GM19324 (cell line): ENCODE data around the gene NALCN.

ENCODE experiments used
- ATAC-seq: cut with Tn5 transposase; IDR thresholded peaks from one replicate; pipeline ENCODE4 v1.9.1; 2021; ENCODE audit warnings: mild to moderate bottlenecking, moderate library complexity; ENCODE audit not compliant: unreplicated experiment, low FRiP score

NALCN gene

GRCh38 chr13:101217086-101217485 lies 199.2 kb downstream of the NALCN start:
- ATAC-seq, result no peak

GRCh38 chr13:101211261-101211660 lies 205.0 kb downstream of the NALCN start:
- no peak for ATAC-seq

DNA sequence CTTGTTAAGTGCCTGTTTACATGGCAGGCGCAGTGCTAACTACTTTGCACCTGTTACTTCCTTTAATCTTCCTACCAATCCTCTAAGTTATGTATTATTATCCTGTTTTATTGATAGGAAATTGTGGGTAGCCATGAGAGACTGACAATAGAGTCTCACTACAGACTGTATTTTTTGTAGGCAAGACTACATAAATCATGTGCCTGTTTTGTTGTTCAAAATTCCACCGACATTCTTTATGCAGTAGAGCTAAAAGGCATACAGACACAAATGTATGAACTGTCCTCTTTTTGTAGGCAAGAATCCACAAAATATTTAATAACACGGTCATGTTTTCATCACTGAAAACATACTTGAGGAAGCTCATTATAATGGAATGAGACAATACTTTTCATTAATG lies 205.5 kb downstream of the NALCN start:
- no peak for ATAC-seq

DNA sequence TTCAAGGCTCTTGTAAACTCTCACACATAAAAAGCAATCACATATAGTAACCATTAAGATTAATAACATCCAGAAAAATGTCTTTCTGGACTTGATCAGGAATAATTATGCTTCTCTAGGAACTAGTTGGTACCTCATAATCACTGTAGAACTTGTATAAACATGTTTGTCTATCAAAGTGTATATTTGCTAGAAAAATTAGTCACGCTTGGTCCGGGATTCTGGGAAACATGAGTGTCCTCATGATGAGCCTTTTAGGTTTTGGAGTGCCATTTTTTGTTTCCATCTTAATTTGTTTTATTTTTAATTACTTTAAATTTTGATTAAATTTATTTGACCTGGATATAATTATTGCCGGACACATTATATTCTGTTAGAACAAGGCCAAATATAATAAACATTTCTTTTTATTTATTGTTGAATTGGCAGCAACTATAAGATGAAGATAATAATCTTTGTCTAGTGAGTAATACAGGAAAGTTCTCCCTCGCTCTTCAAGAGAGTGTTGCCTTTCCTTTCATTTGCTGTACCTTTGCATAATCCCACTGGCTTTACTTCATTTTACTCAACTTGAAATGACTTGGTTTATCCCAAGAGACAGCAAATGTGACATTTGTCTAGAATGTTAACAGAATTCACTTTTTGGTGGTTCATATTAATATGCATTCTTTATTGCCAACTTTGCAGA lies 207.0 kb downstream of the NALCN start:
- ATAC-seq, result no peak

GRCh38 chr13:101205408-101205807 lies 210.9 kb downstream of the NALCN start:
- no peak for ATAC-seq

DNA sequence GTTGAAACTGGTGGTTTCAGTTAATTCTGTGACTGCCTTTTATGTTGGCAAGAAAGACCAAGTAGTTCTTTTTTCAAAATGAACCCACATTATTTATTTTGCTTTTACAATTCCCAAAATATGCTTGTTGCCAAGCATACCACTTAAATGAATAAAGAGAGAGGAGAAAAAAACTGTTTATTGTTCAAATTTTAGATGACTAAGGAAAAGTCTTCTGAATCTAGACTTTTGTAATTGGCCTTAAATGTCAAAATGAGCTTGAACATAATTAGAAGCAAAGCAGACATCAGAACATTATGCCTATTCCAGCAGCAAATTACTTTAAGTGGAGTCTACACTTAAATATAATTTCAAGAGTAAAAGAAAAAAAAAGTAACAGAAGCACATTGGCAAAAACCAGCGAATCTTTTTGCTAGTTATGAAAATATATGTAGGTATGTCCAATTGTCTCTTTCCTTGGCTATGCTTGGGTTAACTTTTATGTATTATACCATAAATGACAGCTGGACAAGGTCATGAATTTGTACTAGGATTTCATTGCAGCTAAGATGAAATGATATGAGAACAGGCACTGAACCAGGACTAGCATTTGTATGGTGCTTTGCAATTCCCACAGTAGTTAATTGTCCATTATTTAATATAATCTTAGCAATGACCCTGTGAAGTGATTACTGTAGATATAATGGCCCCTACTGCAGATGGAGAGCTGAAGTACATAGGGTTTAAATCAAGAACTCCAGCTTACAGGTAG lies 211.9 kb downstream of the NALCN start:
- ATAC-seq, result no peak

DNA sequence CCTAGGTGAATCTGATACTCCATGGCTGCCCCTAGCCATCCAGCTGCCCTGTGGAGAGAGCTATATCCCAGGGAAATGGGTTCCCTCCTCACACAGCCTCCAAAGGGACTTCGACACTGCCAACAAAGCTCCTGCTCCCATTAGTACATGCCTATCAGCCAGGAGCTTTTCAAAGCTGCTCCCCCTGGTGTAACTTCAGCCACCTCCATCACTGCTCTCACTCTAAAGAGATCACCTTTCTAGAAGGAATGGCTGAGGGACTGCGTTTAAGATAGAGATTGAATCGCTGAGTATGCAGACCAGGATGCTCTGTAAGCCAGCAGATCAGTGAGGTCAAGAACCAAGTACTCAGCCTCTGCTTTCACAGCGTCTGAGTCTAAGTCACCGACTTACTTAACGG lies 213.7 kb downstream of the NALCN start:
- no peak for ATAC-seq

- no peak for ATAC-seq
Observed at GRCh38 chr13:101190976-101191375, 225.3 kb downstream of the NALCN start.

DNA sequence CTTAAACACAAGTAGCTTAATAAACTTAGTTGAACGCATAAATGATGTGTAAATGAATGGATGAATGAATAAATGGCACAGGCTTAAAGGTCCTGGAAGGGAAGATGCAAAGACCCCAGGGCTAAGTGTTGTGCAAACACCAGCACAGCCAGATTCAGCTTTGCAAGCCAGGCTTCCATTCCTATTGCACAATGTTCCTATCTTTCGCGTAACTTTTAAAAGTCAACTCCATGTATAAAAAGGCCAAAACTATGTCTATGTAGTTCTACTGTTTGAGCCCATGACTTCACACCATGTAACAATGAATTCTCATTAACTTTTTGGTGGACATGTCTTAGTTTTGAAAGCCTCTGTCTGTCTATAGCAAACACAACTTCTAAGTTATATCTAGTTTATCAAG lies 226.0 kb downstream of the NALCN start:
- no peak for ATAC-seq

DNA sequence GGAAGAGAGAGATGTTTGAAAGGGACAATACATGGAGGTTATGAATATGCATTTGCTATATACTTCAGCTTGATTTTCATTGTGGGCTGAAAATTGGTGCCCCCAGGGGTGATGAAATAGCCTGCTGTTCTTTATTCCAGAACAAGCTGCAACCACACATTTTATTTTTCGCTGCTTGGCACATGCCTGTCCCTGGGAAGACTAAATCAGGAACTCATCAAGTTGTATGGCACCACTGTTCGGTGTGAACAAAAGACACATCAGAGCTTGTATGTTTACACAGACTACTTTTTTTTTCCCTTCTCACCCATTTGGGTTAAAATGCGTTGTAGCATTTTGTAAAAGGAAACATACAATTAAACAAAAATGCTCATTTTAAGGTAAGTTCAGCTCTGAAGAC lies 230.7 kb downstream of the NALCN start:
- no peak for ATAC-seq

DNA sequence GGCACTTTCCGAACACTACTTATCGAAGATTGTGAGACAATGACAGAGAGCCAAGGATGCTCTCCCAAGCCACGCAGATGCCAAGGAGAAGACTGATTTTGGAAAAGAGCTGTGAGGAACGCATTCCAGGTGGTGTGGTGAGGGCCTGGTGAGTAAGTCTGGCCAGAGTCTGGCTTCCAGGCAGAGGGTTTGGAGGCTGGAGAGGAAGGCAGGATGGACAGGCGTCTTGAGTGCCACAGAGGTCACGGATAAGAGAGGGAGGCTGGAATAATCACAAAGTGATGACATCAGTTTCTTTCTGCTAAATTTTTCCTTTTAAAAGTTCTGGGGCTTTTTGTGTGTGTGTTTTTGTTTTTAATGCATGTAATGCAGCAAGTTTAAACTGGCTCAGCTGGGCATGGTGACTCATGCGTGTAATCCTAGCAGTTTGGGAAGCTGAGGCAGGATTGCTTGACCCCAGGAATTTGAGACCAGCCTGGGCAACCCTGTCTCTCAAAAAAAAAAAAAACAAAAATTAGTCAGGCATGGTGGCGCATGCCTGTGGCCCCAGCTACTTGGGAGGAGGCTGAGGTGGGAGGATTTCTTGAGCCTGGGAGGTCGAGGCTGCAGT lies 235.1 kb downstream of the NALCN start:
- ATAC-seq, result no peak

GRCh38 chr13:101179021-101179420 lies 237.3 kb downstream of the NALCN start:
- no peak for ATAC-seq

DNA sequence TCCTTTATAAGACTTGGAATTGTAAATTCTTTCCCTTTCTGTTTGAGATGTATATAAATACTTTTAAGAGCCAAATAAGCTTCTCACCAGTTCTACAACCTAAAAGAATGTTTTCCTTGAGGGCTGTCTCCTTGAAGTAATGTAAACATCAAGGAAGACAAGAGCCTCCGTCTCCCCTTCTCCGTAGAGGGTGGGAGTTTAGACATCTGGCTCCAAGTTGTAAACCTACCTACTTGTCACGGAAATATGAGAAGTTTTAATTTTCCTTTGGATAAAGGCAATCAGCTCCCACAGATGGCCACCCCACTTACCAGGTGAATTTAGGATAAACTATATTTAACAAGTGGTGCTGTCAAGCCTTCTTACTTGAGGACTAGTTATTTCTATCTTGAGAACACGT lies 237.9 kb downstream of the NALCN start:
- no peak for ATAC-seq

- no peak for ATAC-seq
Observed at GRCh38 chr13:101170306-101170705, 246.0 kb downstream of the NALCN start.

DNA sequence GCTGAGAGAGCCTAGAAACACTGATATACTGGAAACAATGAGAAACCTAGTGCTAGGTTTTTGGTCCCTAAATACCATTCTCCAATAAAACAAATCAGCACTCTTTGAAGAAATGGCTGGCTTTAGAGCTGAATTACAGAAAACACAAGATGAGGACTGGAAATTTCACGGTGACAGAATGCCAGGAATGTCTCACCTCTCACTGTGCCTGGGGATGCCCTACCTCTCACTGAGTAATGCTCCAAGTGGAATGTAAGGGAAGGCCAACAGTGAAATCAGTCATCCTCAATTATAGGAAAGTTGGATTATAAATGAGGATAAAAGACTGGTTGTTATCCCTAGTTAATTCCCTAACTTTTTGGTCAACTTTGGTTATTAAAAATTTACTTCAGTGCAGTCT lies 259.0 kb downstream of the NALCN start:
- no peak for ATAC-seq

- ATAC-seq, result no peak
Observed at GRCh38 chr13:101155920-101156319, 260.4 kb downstream of the NALCN start.

DNA sequence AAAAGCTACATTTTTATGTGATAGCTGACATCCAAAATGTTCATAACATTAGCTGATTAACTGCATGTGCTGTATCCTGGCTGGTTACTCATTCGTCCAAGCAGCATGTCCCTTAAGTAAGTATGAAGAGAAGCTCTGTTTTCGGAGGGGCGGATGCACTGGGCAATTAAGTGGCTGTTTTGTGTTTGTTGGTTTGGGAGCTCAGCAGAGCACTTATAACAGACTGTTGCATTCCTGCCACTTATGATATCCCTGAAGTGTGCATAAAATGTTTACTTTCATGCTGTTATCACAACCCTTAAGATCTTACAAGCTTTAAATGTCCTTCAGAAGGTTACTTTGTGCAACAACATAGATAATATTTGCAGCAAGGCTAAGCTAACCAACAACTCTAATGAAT lies 264.1 kb downstream of the NALCN start:
- no peak for ATAC-seq

DNA sequence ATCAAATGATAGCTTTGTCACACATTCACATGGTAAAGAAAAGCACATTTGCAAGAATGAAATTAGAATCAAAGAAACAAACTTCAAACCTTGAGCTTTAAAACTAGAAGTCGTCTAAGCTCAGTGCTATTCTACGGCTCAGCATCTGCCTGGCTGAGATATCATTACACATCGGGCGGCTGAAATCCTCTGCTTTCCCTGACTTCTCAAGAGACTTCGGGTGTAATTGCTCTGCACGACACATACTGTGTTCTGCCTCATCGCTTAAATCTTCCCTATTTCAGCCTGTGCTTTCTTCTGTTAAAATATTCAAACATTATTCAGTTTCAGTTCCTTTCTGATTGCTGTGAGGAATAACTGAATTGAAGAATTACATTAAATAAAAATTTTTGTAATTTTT lies 265.3 kb downstream of the NALCN start:
- ATAC-seq, result no peak

GRCh38 chr13:101149735-101150384 lies 266.4 kb downstream of the NALCN start:
- ATAC-seq, result no peak

GRCh38 chr13:101146101-101146898 lies 270.0 kb downstream of the NALCN start:
- no peak for ATAC-seq
